Panc1 (cell line): ENCODE data around the gene B4GALT5.
"Not testable (repeated sequence)": the region's sequence is repeated elsewhere in the genome, so short reads cannot be mapped to it uniquely, and the experiment has no call there.

Experiments used
- POLR2AphosphoS5 ChIP-seq: IDR thresholded peaks from 2 replicates; pipeline ENCODE4 v1.6.1; 2012; ENCODE audit warnings: mild to moderate bottlenecking, low read depth, low read length, moderate library complexity
- SIN3A ChIP-seq: IDR thresholded peaks from 2 replicates; pipeline ENCODE4 v1.6.1; 2012; ENCODE audit warnings: low read depth, mild to moderate bottlenecking, low read length, moderate library complexity, borderline replicate concordance; ENCODE audit not compliant: insufficient read depth
- TF ChIP-seq, protein P1 (sequence below): fragments of 450-650 bp; IDR thresholded peaks from 2 replicates; pipeline ENCODE4 v1.5.1; 2017; ENCODE audit warnings: mild to moderate bottlenecking
- TF ChIP-seq, protein P2 (sequence below), 2 experiments: IDR thresholded peaks; 2 replicates each; pipeline ENCODE4 v1.6.1; 2011 to 2012; ENCODE audit warnings: low read depth in 2 of 2, control low read depth in 1 of 2, low read length in 1 of 2, mild to moderate bottlenecking in 1 of 2, moderate library complexity in 1 of 2; ENCODE audit not compliant: insufficient read depth in 1 of 2

DNA sequence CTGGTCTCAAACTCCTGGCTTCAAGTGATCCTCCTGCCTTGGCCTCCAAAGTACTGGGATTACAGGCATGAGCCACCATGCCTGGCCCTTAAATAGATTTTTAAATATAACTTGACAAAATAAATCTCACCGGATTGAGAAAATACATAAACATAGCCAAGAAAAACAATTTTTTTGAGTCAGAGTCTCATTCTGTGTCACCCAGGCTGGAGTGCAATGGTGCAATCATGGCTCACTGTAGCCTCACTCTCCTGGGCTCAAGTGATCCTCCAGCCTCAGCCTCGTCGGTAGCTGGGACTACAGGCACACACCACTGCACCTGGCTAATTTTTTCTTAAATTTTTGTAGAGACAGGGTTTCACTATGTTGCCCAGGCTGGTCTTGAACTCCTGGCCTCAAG is 85.4 kb downstream of the B4GALT5 start:
- TF ChIP-seq SIN3A, POLR2AphosphoS5: not testable (repeated sequence)
- TF ChIP-seq, protein P1, sequence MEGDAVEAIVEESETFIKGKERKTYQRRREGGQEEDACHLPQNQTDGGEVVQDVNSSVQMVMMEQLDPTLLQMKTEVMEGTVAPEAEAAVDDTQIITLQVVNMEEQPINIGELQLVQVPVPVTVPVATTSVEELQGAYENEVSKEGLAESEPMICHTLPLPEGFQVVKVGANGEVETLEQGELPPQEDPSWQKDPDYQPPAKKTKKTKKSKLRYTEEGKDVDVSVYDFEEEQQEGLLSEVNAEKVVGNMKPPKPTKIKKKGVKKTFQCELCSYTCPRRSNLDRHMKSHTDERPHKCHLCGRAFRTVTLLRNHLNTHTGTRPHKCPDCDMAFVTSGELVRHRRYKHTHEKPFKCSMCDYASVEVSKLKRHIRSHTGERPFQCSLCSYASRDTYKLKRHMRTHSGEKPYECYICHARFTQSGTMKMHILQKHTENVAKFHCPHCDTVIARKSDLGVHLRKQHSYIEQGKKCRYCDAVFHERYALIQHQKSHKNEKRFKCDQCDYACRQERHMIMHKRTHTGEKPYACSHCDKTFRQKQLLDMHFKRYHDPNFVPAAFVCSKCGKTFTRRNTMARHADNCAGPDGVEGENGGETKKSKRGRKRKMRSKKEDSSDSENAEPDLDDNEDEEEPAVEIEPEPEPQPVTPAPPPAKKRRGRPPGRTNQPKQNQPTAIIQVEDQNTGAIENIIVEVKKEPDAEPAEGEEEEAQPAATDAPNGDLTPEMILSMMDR: not testable (repeated sequence)
- TF ChIP-seq, protein P2, sequence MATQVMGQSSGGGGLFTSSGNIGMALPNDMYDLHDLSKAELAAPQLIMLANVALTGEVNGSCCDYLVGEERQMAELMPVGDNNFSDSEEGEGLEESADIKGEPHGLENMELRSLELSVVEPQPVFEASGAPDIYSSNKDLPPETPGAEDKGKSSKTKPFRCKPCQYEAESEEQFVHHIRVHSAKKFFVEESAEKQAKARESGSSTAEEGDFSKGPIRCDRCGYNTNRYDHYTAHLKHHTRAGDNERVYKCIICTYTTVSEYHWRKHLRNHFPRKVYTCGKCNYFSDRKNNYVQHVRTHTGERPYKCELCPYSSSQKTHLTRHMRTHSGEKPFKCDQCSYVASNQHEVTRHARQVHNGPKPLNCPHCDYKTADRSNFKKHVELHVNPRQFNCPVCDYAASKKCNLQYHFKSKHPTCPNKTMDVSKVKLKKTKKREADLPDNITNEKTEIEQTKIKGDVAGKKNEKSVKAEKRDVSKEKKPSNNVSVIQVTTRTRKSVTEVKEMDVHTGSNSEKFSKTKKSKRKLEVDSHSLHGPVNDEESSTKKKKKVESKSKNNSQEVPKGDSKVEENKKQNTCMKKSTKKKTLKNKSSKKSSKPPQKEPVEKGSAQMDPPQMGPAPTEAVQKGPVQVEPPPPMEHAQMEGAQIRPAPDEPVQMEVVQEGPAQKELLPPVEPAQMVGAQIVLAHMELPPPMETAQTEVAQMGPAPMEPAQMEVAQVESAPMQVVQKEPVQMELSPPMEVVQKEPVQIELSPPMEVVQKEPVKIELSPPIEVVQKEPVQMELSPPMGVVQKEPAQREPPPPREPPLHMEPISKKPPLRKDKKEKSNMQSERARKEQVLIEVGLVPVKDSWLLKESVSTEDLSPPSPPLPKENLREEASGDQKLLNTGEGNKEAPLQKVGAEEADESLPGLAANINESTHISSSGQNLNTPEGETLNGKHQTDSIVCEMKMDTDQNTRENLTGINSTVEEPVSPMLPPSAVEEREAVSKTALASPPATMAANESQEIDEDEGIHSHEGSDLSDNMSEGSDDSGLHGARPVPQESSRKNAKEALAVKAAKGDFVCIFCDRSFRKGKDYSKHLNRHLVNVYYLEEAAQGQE (IDR thresholded peaks at IDR 0.05; ENCODE audit: insufficient read depth in 1 of 2, low read depth in 2 of 2, low read length in 1 of 2): not testable (repeated sequence)
